Activated CD8-positive, alpha-beta memory T cell treated with anti-CD3 and anti-CD28 coated beads, Interleukin-2, amount 10 ng/mL, durations not matched to agents 7 days and 5 days (primary cell): ENCODE data around the gene TEAD3. TPM values are rescaled to one million over a fixed set of nuclear protein-coding genes. Genes with fewer than 3 reads are reported as not detected.

Experiments used
- ATAC-seq: fragments of 150-1000 bp; cut with Tn5 transposase; one replicate; pipeline ENCODE4 v1.10.0; 2021; ENCODE audit warnings: moderate library complexity
- CTCF ChIA-PET: fragments of 350-600 bp; sonication (Branson Sonifier 250); formaldehyde crosslinking; loops from one replicate; lab custom pipeline; 2021; ENCODE audit warnings: antibody characterized with exemption; lab: Charles Lee
- DNase-seq: peaks from one replicate; pipeline ENCODE4 v3.0.0-alpha.2; 2020
- H3K27ac Mint-ChIP-seq: one replicate; pipeline ENCODE4 v1.8.0; 2021; ENCODE audit warnings: mild to moderate bottlenecking, mixed read lengths
- H3K27me3 Mint-ChIP-seq: one replicate; pipeline ENCODE4 v1.8.0; 2021; ENCODE audit warnings: mixed read lengths
- H3K36me3 Mint-ChIP-seq: one replicate; pipeline ENCODE4 v1.8.0; 2021; ENCODE audit warnings: mild to moderate bottlenecking, mixed read lengths
- H3K4me1 Mint-ChIP-seq: one replicate; pipeline ENCODE4 v1.8.0; 2021; ENCODE audit warnings: mixed read lengths
- H3K4me3 Mint-ChIP-seq: one replicate; pipeline ENCODE4 v1.8.0; 2021; ENCODE audit warnings: mild to moderate bottlenecking, moderate library complexity, mixed read lengths
- H3K9me3 Mint-ChIP-seq: one replicate; pipeline ENCODE4 v1.8.0; 2022; ENCODE audit warnings: low read depth, mixed read lengths
- total RNA-seq, 2 experiments: library from RNA; stranded (reverse); gene quantifications; one replicate each; pipeline ENCODE4 v1.2.3, GENCODE V29; 2021

Gene TEAD3
- total RNA-seq, 2 experiments from 2014 or later = 0.16 TPM; not detected in 1

DNA sequence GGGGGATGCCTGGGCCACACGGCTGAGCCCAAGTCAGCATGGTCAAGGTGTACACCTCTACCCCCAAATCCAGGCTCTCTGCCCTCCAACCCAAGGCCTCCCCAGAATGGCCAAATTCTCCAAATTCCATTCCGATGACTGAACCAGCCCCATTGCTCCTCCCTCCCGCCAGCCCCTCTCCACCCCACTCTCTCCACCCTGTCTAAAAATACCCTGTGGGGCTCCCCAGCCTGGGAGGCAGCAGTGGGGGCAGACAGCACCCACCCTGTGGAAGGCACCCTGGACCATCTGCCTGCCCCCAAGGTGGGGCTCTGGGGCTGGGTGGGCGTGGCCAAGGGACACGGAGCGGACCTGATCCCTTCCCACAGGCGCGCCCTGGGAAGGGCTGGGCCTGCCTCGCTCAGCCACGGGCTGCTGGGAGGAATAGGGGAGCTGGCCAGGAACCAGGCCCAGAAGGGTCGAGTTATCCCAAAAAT, 11.4 kb downstream of the TEAD3 start:
- Mint-ChIP-seq H3K9me3 (no peaks in the 10 kb centered on the region), H3K27me3 (no peaks in the 10 kb centered on the region), H3K27ac (no peak overlapping the region), H3K36me3 (no peaks in the 10 kb centered on the region), H3K4me1 (peaks cover 8% of the 10 kb centered on the region), H3K4me3 (no peak overlapping the region)
- CTCF ChIA-PET = no interaction called here
- DNase-seq (no peak), ATAC-seq (no peak)

DNA sequence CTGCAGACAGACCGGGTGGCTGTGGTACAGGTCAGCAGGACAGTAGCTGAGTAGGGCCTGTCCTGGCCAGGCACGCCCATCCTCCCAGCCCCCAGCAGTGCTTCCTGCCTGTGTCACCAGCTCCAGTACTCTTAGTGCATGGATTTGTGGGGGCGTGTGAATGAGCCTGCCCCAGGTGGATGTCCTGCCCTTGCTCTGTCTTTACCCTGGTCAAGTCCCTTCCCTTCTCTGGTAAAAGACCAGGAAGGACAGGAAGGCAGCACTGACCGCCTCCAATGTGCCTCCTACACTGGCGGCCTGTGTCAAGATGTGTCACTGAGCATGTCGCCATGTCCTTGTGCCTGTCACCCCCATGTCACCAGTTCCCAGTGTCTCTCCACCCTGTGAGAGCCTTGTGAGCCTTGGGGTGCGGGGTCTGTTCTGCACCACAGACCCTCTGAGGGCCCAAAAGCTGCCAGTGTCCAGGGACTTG, 11.9 kb downstream of the TEAD3 start:
- H3K4me3 Mint-ChIP-seq = no peak overlapping the region
- H3K27ac Mint-ChIP-seq = no peak overlapping the region
- H3K36me3 Mint-ChIP-seq = no peaks in the 10 kb centered on the region
- CTCF ChIA-PET = interaction anchor here (1.4 kb wide), 1 partner anchor 25 kb away, joined by 3 read pairs; no protein-coding TSS in a partner anchor
- H3K9me3 Mint-ChIP-seq = no peaks in the 10 kb centered on the region
- DNase-seq = no peak
- no peaks in the 10 kb centered on the region for H3K27me3 Mint-ChIP-seq
- peaks cover 8% of the 10 kb centered on the region for H3K4me1 Mint-ChIP-seq
- no peak for ATAC-seq

DNA sequence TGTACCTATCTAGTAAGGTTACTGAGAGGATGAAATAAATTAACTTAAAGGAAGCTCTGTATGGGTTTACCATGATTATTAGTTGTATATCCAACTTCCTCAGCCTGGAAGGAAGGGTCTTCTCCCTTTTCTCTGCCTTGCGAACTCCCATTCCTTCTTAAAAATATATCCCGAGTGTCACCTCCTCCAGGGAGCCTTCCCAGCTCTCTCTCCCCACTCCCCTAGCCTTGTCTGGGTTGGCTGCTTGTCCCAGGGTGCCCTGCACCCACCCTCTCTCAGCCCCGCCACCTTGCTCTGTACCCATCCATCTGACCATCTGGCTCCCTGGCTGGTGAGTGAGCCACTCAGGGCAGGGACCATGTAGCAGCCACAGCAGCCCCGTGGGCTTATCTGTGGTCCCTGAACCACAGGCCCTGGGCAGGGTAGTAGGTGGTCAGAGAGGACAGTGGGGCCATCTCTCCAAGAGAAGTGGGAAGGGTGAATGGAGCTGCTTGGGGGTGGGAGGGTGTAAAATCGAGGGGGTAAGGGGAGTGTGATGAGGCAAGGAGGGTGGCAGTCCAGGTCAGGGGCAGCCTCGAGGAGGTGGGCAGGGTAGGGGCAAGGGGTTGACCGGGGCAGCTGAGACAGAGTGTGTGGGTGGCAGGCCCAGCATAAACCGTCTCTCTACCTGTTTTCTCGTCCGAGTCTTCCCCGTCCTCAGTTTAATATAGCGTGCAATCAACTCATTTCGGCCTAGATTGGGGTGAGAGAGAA, 12.8 kb downstream of the TEAD3 start:
- CTCF ChIA-PET = interaction anchor here (1.1 to 1.4 kb wide), 2 partner anchors 26 to 243 kb away, joined by 3 to 4 read pairs; no protein-coding TSS in a partner anchor
- ATAC-seq (no peak), DNase-seq (no peak)

GRCh38 chr6:35483490-35483889, 13.4 kb downstream of the TEAD3 start:
- ATAC-seq (no peak), DNase-seq (no peak)
- Mint-ChIP-seq H3K9me3 (no peaks in the 10 kb centered on the region), H3K27ac (no peak overlapping the region), H3K27me3 (no peaks in the 10 kb centered on the region), H3K4me1 (peaks cover 8% of the 10 kb centered on the region), H3K36me3 (no peaks in the 10 kb centered on the region), H3K4me3 (no peak overlapping the region)
- CTCF ChIA-PET = interaction anchor here (1.1 to 1.4 kb wide), 2 partner anchors 27 to 242 kb away, joined by 3 to 4 read pairs; no protein-coding TSS in a partner anchor

More for the DNA sequence above, 12.8 kb downstream of the TEAD3 start:
- H3K9me3 Mint-ChIP-seq = no peaks in the 10 kb centered on the region
- H3K4me3 Mint-ChIP-seq = no peak overlapping the region
- peaks cover 8% of the 10 kb centered on the region for H3K4me1 Mint-ChIP-seq
- H3K27me3 Mint-ChIP-seq = no peaks in the 10 kb centered on the region
- no peak overlapping the region for H3K27ac Mint-ChIP-seq
- H3K36me3 Mint-ChIP-seq = no peaks in the 10 kb centered on the region

GRCh38 chr6:35483062-35483461, 13.8 kb downstream of the TEAD3 start:
- no peak overlapping the region for H3K27ac Mint-ChIP-seq
- CTCF ChIA-PET = interaction anchor here (0.7 kb wide), 1 partner anchor 69 kb away, joined by 3 read pairs; no protein-coding TSS in a partner anchor
- H3K36me3 Mint-ChIP-seq = no peaks in the 10 kb centered on the region
- DNase-seq (no peak), ATAC-seq (no peak)
- no peaks in the 10 kb centered on the region for H3K27me3 Mint-ChIP-seq
- H3K4me3 Mint-ChIP-seq = no peak overlapping the region
- H3K9me3 Mint-ChIP-seq = no peaks in the 10 kb centered on the region
- H3K4me1 Mint-ChIP-seq = peaks cover 4% of the 10 kb centered on the region

- no peak for DNase-seq
- Mint-ChIP-seq H3K27ac (no peak overlapping the region), H3K4me1 (peaks cover 2% of the 10 kb centered on the region), H3K27me3 (no peaks in the 10 kb centered on the region), H3K36me3 (no peaks in the 10 kb centered on the region), H3K9me3 (no peaks in the 10 kb centered on the region), H3K4me3 (no peak overlapping the region)
- no peak for ATAC-seq
- CTCF ChIA-PET = interaction anchor here (0.8 to 1.3 kb wide), 3 partner anchors 10 to 71 kb away, joined by 3 to 5 read pairs (median 3); no protein-coding TSS in a partner anchor
Measured at GRCh38 chr6:35481226-35481625, 15.7 kb downstream of the TEAD3 start.

GRCh38 chr6:35480176-35480575, 16.7 kb downstream of the TEAD3 start:
- CTCF ChIA-PET = no interaction called here
- ATAC-seq = no peak

GRCh38 chr6:35478259-35478658, 18.6 kb downstream of the TEAD3 start:
- Mint-ChIP-seq H3K4me1 (peaks cover 4% of the 10 kb centered on the region), H3K27me3 (no peaks in the 10 kb centered on the region), H3K9me3 (no peaks in the 10 kb centered on the region), H3K4me3 (no peak overlapping the region), H3K27ac (no peak overlapping the region), H3K36me3 (peaks cover 3% of the 10 kb centered on the region)
- DNase-seq (no peak), ATAC-seq (no peak)
- CTCF ChIA-PET = interaction anchor here (0.9 to 1.1 kb wide), 2 partner anchors 9 to 12 kb away, joined by 3 to 4 read pairs; no protein-coding TSS in a partner anchor

More at GRCh38 chr6:35480176-35480575, 16.7 kb downstream of the TEAD3 start:
- Mint-ChIP-seq H3K27ac (no peak overlapping the region), H3K36me3 (no peaks in the 10 kb centered on the region), H3K4me1 (peaks cover 2% of the 10 kb centered on the region), H3K27me3 (no peaks in the 10 kb centered on the region), H3K4me3 (no peak overlapping the region), H3K9me3 (no peaks in the 10 kb centered on the region)
- DNase-seq = no peak

DNA sequence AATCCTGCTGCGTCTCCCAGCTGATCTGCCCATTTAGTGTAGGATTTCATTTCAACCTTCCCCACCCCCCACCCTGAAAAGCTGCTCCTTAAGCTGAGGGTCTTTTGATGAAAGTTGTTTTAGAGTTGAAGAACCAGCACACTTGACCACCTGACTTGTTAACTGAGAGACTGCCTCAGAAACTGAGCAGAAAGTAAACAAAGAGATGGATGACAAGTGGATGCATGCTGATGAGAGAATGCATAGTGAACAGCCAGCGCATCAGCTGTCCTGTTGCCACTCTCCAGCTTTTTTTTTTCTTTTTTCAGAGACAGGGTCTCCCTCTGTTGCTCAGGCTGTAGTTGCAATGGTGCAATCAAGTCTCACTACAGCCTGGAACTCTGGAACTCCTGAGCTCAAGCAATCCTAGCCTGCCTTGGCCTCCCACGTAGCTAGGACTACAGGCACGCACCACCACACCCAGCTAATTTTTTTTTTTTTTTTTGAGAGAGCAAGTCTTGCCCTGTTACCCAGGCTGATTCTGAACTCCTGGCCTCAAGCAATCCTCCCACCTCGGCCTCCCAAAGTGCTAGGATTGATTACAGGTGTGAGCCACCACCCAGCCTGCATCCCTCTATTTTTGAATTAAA, 19.2 kb downstream of the TEAD3 start:
- CTCF ChIA-PET = interaction anchor here (0.9 to 1.7 kb wide), 4 partner anchors 9 to 14 kb away, joined by 3 to 4 read pairs (median 3); partner anchors contain the start of gene RPL10A
- DNase-seq = no peak
- peaks cover 4% of the 10 kb centered on the region for H3K4me1 Mint-ChIP-seq
- H3K27ac Mint-ChIP-seq = no peak overlapping the region
- no peak overlapping the region for H3K4me3 Mint-ChIP-seq
- H3K27me3 Mint-ChIP-seq = no peaks in the 10 kb centered on the region
- peaks cover 5% of the 10 kb centered on the region for H3K36me3 Mint-ChIP-seq
- H3K9me3 Mint-ChIP-seq = no peaks in the 10 kb centered on the region
- ATAC-seq = no peak

DNA sequence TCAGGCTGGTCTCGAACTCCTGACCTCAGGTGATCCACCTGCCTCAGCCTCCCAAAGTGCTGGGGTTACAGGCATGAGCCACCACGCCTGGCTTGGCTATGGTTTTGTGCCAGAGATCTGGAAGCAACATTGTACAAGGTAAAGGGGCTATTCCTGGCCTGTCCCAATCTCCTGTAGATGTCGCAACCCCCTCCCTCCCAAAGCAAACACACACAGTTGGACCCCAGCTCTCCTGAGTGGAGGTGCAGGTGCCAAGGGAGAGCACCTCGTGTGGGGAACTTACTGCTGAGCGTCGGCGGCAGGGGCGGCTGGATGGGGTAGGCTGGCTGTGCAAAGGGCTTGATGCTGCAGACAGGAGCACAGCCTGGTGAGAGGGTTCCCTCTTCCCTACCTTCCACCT, 19.9 kb downstream of the TEAD3 start:
- H3K4me3 Mint-ChIP-seq = no peak overlapping the region
- DNase-seq = no peak
- H3K4me1 Mint-ChIP-seq = peaks cover 10% of the 10 kb centered on the region
- peaks cover 10% of the 10 kb centered on the region for H3K36me3 Mint-ChIP-seq
- no peak for ATAC-seq
- H3K9me3 Mint-ChIP-seq = no peaks in the 10 kb centered on the region
- no peaks in the 10 kb centered on the region for H3K27me3 Mint-ChIP-seq
- no peak overlapping the region for H3K27ac Mint-ChIP-seq
- CTCF ChIA-PET = interaction anchor here (0.9 to 1.7 kb wide), 3 partner anchors 9 to 15 kb away, joined by 3 read pairs; partner anchors contain the start of gene RPL10A

DNA sequence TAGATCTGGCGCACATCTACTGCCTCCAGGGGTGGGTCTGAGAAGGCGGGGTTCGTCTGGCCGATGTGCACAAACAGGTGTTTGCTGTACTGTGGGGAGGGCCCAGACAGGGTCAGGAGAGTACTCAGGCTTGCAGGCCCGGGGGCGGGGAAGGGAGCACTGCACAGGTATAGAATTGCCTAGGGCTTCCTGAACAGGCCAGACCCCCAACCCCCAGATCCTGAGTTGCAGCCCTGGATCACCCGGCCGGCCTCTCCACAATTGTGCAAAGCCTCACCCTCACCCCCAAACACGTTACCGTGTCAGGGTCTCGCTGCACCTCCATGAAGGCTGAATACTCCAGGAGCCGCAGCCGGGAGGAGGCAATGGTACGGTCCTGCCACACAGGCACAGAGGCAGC, 20.9 kb downstream of the TEAD3 start:
- Mint-ChIP-seq H3K9me3 (no peaks in the 10 kb centered on the region), H3K27me3 (no peaks in the 10 kb centered on the region), H3K4me1 (peaks cover 20% of the 10 kb centered on the region), H3K36me3 (peaks cover 21% of the 10 kb centered on the region), H3K27ac (no peak overlapping the region), H3K4me3 (no peak overlapping the region)
- no peak for DNase-seq
- ATAC-seq = no peak
- CTCF ChIA-PET = interaction anchor here (1.6 to 1.7 kb wide), 2 partner anchors 8 to 47 kb away, joined by 3 to 4 read pairs; partner anchors contain the start of gene RPL10A

DNA sequence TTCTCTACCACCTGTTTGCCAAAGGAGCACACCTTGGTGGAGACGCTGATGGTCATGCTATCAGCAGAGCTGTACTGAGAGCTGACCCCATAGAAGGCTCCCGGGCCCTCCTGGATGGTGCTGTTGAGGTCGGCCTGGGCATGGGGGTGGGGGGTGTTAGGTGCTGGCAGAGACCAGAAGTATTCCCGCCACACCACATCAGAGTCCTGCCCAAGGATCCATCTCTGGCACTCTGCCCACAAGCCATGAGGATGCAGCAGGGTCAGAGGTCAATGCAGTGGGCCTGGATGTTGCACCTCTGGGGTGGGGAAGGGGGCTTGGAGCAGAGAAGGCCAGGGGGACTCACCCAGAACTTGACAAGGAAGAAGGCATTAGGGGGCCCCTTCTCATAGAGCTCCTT, 21.3 kb downstream of the TEAD3 start:
- DNase-seq = no peak
- Mint-ChIP-seq H3K4me1 (peaks cover 24% of the 10 kb centered on the region), H3K27ac (no peak overlapping the region), H3K27me3 (no peaks in the 10 kb centered on the region), H3K4me3 (no peak overlapping the region), H3K36me3 (peaks cover 25% of the 10 kb centered on the region), H3K9me3 (no peaks in the 10 kb centered on the region)
- ATAC-seq = no peak
- CTCF ChIA-PET = interaction anchor here (1.6 kb wide), 1 partner anchor 47 kb away, joined by 4 read pairs; no protein-coding TSS in a partner anchor

- peaks cover 29% of the 10 kb centered on the region for H3K4me1 Mint-ChIP-seq
- ATAC-seq = no peak
- no peaks in the 10 kb centered on the region for H3K27me3 Mint-ChIP-seq
- no peak overlapping the region for H3K27ac Mint-ChIP-seq
- CTCF ChIA-PET = interaction anchor here (1.6 kb wide), 1 partner anchor 48 kb away, joined by 4 read pairs; no protein-coding TSS in a partner anchor
- H3K36me3 Mint-ChIP-seq = peaks cover 30% of the 10 kb centered on the region
- H3K4me3 Mint-ChIP-seq = no peak overlapping the region
- no peaks in the 10 kb centered on the region for H3K9me3 Mint-ChIP-seq
- no peak for DNase-seq
Measured at GRCh38 chr6:35474942-35475570, 21.8 kb downstream of the TEAD3 start.
